GM12878 (cell line): ENCODE data around the gene ZNF688. TPM values are rescaled to one million over a fixed set of nuclear protein-coding genes. Genes with fewer than 3 reads are reported as not detected.

Experiments
- ATAC-seq: fragments of 200-7000 bp; cut with Tn5 transposase; 3 replicates; pipeline ENCODE4 v1.9.1; 2020; ENCODE audit warnings: mild to moderate bottlenecking, moderate library complexity
- BruUV-seq: library from RNA; stranded (reverse); fragments of 400-500 nt; replicated peaks from 2 replicates; lab custom pipeline; 2021; lab: Mats Ljungman, UMichigan
- CTCF ChIA-PET: fragments of 300-600 bp; sonication (Branson Sonifier 250); formaldehyde crosslinking; extraction: SDS; loops from one replicate; lab custom pipeline; 2021; ENCODE audit warnings: inconsistent platforms; lab: Yijun Ruan, JAX
- POLR2A ChIA-PET: fragments of 350-600 bp; formaldehyde crosslinking; extraction: SDS; loops from one replicate; lab custom pipeline; 2021; ENCODE audit warnings: inconsistent platforms; lab: Charles Lee
- RAD21 ChIA-PET: fragments of 300-600 bp; sonication (Branson Sonifier 250); formaldehyde crosslinking; loops from one replicate; lab custom pipeline; 2023; ENCODE audit warnings: antibody characterized with exemption; ENCODE audit not compliant: unreplicated experiment; lab: Charles Lee
- SMC1A ChIA-PET: fragments of 300-600 bp; sonication (Branson Sonifier 250); formaldehyde crosslinking; loops from one replicate; lab custom pipeline; 2023; ENCODE audit not compliant: unreplicated experiment, uncharacterized antibody; lab: Charles Lee
- DNase-seq: peaks from one replicate; pipeline ENCODE4 v3.0.0-alpha.2; 2011; ENCODE audit warnings: low read depth, low spot score
- FAIRE-seq: peaks from 3 replicates; lab custom pipeline; 2011; peaks lifted over from hg19 to GRCh38; lab: Jason Lieb, UNC
- H2AFZ ChIP-seq: 2 replicates; pipeline ENCODE4 v1.6.0; 2011; ENCODE audit warnings: low read depth, low read length, control low read depth; ENCODE audit not compliant: control insufficient read depth
- H3K27ac ChIP-seq: 2 replicates; pipeline ENCODE4 v1.5.1; 2011; ENCODE audit warnings: control low read depth; ENCODE audit not compliant: control insufficient read depth, insufficient read depth
- H3K27me3 ChIP-seq, 2 experiments: replicated peaks in 1 of 2; 2 replicates each; pipeline versions ENCODE4 v1.6.0 to v1.6.1; 2011; ENCODE audit warnings: low read length in 1 of 2; ENCODE audit not compliant: control insufficient read depth in 2 of 2, insufficient read depth in 2 of 2
- H3K36me3 ChIP-seq, 2 experiments: 2 replicates each; pipeline ENCODE4 v1.5.1; 2011; ENCODE audit warnings: low read length in 1 of 2; ENCODE audit not compliant: control insufficient read depth in 2 of 2, insufficient read depth in 2 of 2
- H3K4me1 ChIP-seq: 2 replicates; pipeline ENCODE4 v1.6.1; 2011; ENCODE audit warnings: mild to moderate bottlenecking, low read length, moderate library complexity, mixed read lengths; ENCODE audit not compliant: control insufficient read depth, insufficient read depth
- H3K4me2 ChIP-seq: 2 replicates; pipeline ENCODE4 v1.6.0; 2011; ENCODE audit warnings: control low read depth; ENCODE audit not compliant: control insufficient read depth, insufficient read depth
- H3K4me3 ChIP-seq: fragments of 200-600 bp; sonication (generic); 2 replicates; pipeline ENCODE4 v1.5.1; 2016
- H3K79me2 ChIP-seq: 2 replicates; pipeline ENCODE4 v1.6.0; 2011; ENCODE audit warnings: low read length; ENCODE audit not compliant: control insufficient read depth, insufficient read depth
- H3K9ac ChIP-seq: 2 replicates; pipeline ENCODE4 v1.8.0; 2011; ENCODE audit warnings: low read length, control low read depth, mixed read lengths; ENCODE audit not compliant: control insufficient read depth, insufficient read depth
- H3K9me3 ChIP-seq: replicated peaks from 3 replicates; pipeline ENCODE4 v1.5.1; 2011; ENCODE audit warnings: mild to moderate bottlenecking, low read length; ENCODE audit not compliant: control insufficient read depth, insufficient read depth
- H4K20me1 ChIP-seq: 2 replicates; pipeline ENCODE4 v1.6.0; 2011; ENCODE audit not compliant: control insufficient read depth, insufficient read depth
- CUX1 ChIP-seq: IDR thresholded peaks from 2 replicates; pipeline ENCODE4 v1.6.1; 2012; ENCODE audit warnings: improper control_type of control experiment, low read depth, low read length; ENCODE audit not compliant: insufficient replicate concordance
- ELK1 ChIP-seq: IDR thresholded peaks from 2 replicates; pipeline ENCODE4 v1.6.1; 2012; ENCODE audit warnings: low read depth, low read length, improper control_type of control experiment
- ESRRA ChIP-seq: IDR thresholded peaks from 2 replicates; pipeline ENCODE4 v1.6.1; 2012; ENCODE audit warnings: mild to moderate bottlenecking, low read length, improper control_type of control experiment
- HDAC2 ChIP-seq: fragments of 200-600 bp; sonication (generic); IDR thresholded peaks from 2 replicates; pipeline ENCODE4 v1.6.1; 2017
- HSF1 ChIP-seq: fragments of 150-350 bp; IDR thresholded peaks from 2 replicates; pipeline ENCODE4 v1.6.1; 2014; ENCODE audit warnings: mild to moderate bottlenecking, low read depth, low read length
- JUNB ChIP-seq: IDR thresholded peaks from 2 replicates; pipeline ENCODE4 v1.6.1; 2016; ENCODE audit warnings: antibody characterized with exemption, mild to moderate bottlenecking
- KLF5 ChIP-seq: fragments of 450-650 bp; IDR thresholded peaks from 2 replicates; pipeline ENCODE4 v1.6.1; 2014; ENCODE audit warnings: mild to moderate bottlenecking; ENCODE audit not compliant: partially characterized antibody
- MXI1 ChIP-seq: fragments of 150-350 bp; IDR thresholded peaks from 2 replicates; pipeline ENCODE4 v1.6.1; 2011; ENCODE audit warnings: low read depth, mild to moderate bottlenecking, inconsistent platforms, low read length, improper control_type of control experiment
- NBN ChIP-seq: fragments of 450-650 bp; IDR thresholded peaks from 2 replicates; pipeline ENCODE4 v1.6.1; 2016
- POU2F2 ChIP-seq: IDR thresholded peaks from 3 replicates; pipeline ENCODE4 v1.6.1; 2011; ENCODE audit warnings: low read depth, mild to moderate bottlenecking, low read length, borderline replicate concordance
- SIN3A ChIP-seq: IDR thresholded peaks from 2 replicates; pipeline ENCODE4 v1.6.1; 2012; ENCODE audit warnings: low read depth, low read length, improper control_type of control experiment
- SMAD5 ChIP-seq: IDR thresholded peaks from 2 replicates; pipeline ENCODE4 v1.6.1; 2016; ENCODE audit warnings: antibody characterized with exemption, low read depth
- ZNF592 ChIP-seq: fragments of 450-650 bp; IDR thresholded peaks from 2 replicates; pipeline ENCODE4 v1.6.1; 2017; ENCODE audit warnings: mild to moderate bottlenecking, moderate library complexity
- WGBS: methylation state at CpG from one replicate; pipeline ENCODE4 v1.1.6; 2016; ENCODE audit warnings: low lambda C conversion rate; ENCODE audit not compliant: insufficient replicate concordance, insufficient coverage; ENCODE audit errors: missing lambda C conversion rate; 5-methylcytosine and 5-hydroxymethylcytosine counted together
- in situ Hi-C: fragments of 300-500 bp; cut with MboI; formaldehyde crosslinking; loops from 9 replicates; pipeline ENCODE4 v1.14.3; 2018; ENCODE audit warnings: mixed read lengths
- intact Hi-C: fragments of 100-400 bp; cut with micrococcal nuclease; formaldehyde crosslinking; loops from one replicate; pipeline ENCODE4 v1.14.2; 2022; ENCODE audit not compliant: unreplicated experiment
- polyA plus RNA-seq, 11 experiments: library from polyadenylated mRNA; depleted of rRNA in 4 of 11; unstranded in 6 of 11; stranded (reverse) in 5 of 11; fragments of >200 nt; fragmentation: Nextera tagmentation in 4 of 11; fragmentation: Illumina TruSeq in 1 of 11; extraction: Ambion mirVana in 4 of 11; extraction: Trizol in 1 of 11; gene quantifications; 1 replicate in 1 of 11; 2 replicates in 10 of 11; pipeline versions ENCODE4 v1.2.1 to v1.2.3, GENCODE V29; 2011 to 2016; ENCODE audit warnings: inconsistent platforms in 2 of 11, missing spikeins in 2 of 11, low read depth in 1 of 11
- total RNA-seq, 4 experiments: library from RNA; depleted of rRNA in 3 of 4; stranded (reverse); fragments of >200 nt in 3 of 4; fragmentation: Illumina TruSeq in 1 of 4; extraction: Trizol in 1 of 4; gene quantifications; 2 replicates each; pipeline versions ENCODE4 v1.2.1 to v1.2.3, GENCODE V29; 2013 to 2021

ZNF688 gene
- total and polyA plus RNA-seq, 10 of the 15 experiments (the other 5 are each of a cell fraction or from before 2014, with no cell fraction given), result 0.14 to 17.4 (median 10.6) TPM

GRCh38 chr16:30581457-30581856 is 9.9 kb upstream of the ZNF688 start:
- no peak for DNase-seq
- CTCF ChIA-PET, result interaction anchor here (1.0 kb wide), 1 partner anchor 46 kb away, joined by 4 read pairs; no protein-coding TSS in a partner anchor
- Histone ChIP-seq H3K4me2 (no peak overlapping the region), H3K27ac (no peak overlapping the region), H2AFZ (no peak overlapping the region), H4K20me1 (no peaks in the 10 kb centered on the region), H3K9ac (no peak overlapping the region), H3K79me2 (peaks cover 18% of the 10 kb centered on the region), H3K27me3 (no peaks in the 10 kb centered on the region), H3K36me3 (peaks cover 3 to 9% of the 10 kb centered on the region in 2 experiments; a peak in 3 of 4 replicates), H3K4me1 (no peaks in the 10 kb centered on the region; the same call in 1 of the 2 replicates), H3K9me3 (no peaks in the 10 kb centered on the region), H3K4me3 (no peak overlapping the region)
- in situ Hi-C loops, result no loop called here
- RAD21 ChIA-PET, result interaction anchor here (1.0 kb wide), 1 partner anchor 74 kb away, joined by 3 read pairs; no protein-coding TSS in a partner anchor
- no TSS peak for BruUV-seq
- ATAC-seq, result no peak
- POLR2A ChIA-PET, result no interaction called here
- intact Hi-C loops, result no loop called here
- SMC1A ChIA-PET, result interaction anchor here (0.6 to 1.8 kb wide), 2 partner anchors 9 to 155 kb away, joined by 3 to 4 read pairs; partner anchors contain the start of gene ZNF688
- no peak for FAIRE-seq
- WGBS, result 95% methylated on average over 7 of the region's 7 CpGs
- TF ChIP-seq ESRRA (no peak), CUX1 (no peak), NBN (no peak), POU2F2 (no peak), SIN3A (no peak), SMAD5 (no peak), HSF1 (no peak), KLF5 (no peak), ELK1 (no peak), HDAC2 (no peak), MXI1 (no peak), JUNB (no peak), ZNF592 (no peak)
